Esophagus squamous epithelium (tissue), 4 donors: ENCODE data around the gene TM7SF3.

Experiments used
- POLR2A ChIP-seq, 4 donors: fragments of 450-650 bp; IDR thresholded peaks; one replicate each; pipeline ENCODE4 v1.6.1; 2017; ENCODE audit warnings: antibody characterized with exemption in 4 of 4, mild to moderate bottlenecking in 4 of 4, moderate library complexity in 3 of 4
- TF ChIP-seq, protein P1 (sequence below), 6 experiments: fragments of 450-650 bp in 4 of 6; fragments of 200-600 bp in 2 of 6; sonication (generic) in 2 of 6; IDR thresholded peaks; one replicate each; pipeline ENCODE4 v1.5.1; 2016 to 2019; ENCODE audit warnings: antibody characterized with exemption in 6 of 6, mild to moderate bottlenecking in 4 of 6, moderate library complexity in 4 of 6

DNA sequence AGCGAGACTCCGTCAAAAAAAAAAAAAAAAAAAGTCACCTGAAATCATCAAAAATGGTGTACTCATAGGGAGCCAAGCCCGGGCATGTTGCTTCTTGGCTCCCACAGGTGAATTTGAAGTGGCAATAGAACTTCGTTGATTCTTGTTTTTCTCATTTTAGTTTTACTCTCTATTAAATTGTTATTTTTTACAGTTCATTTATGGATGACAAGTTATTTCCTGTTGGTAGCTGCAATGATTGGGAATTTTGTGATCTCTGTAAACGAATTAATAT lies 1.3 kb downstream of the TM7SF3 start:
- TF ChIP-seq, protein P1, sequence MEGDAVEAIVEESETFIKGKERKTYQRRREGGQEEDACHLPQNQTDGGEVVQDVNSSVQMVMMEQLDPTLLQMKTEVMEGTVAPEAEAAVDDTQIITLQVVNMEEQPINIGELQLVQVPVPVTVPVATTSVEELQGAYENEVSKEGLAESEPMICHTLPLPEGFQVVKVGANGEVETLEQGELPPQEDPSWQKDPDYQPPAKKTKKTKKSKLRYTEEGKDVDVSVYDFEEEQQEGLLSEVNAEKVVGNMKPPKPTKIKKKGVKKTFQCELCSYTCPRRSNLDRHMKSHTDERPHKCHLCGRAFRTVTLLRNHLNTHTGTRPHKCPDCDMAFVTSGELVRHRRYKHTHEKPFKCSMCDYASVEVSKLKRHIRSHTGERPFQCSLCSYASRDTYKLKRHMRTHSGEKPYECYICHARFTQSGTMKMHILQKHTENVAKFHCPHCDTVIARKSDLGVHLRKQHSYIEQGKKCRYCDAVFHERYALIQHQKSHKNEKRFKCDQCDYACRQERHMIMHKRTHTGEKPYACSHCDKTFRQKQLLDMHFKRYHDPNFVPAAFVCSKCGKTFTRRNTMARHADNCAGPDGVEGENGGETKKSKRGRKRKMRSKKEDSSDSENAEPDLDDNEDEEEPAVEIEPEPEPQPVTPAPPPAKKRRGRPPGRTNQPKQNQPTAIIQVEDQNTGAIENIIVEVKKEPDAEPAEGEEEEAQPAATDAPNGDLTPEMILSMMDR (IDR thresholded peaks at IDR 0.05) = no peak
- TF ChIP-seq POLR2A (IDR thresholded peaks at IDR 0.05) = no peak
